ENCODE data around the gene FADS2.

Gene FADS2

GRCh38 chr11:61854206-61854895 is 26.3 kb downstream of the FADS2 start:
- no peak for DNase-seq (ENCODE audit: low read depth in 1 of 2, low spot score in 1 of 2)
- H3K27ac ChIP-seq (replicated peaks) = no peak overlapping the region
- TF ChIP-seq REST (IDR thresholded peaks at IDR 0.05; ENCODE audit: insufficient replicate concordance, low read depth) = no peak
- TF ChIP-seq GABPA (IDR thresholded peaks at IDR 0.05; ENCODE audit: low read depth) = no peak
- TF ChIP-seq POLR2AphosphoS5 (IDR thresholded peaks at IDR 0.05; ENCODE audit: low read depth) = no peak
- no peak for TF ChIP-seq SPI1 (IDR thresholded peaks at IDR 0.05; ENCODE audit: borderline replicate concordance, low read depth)
- no peak for TF ChIP-seq CTCF (IDR thresholded peaks at IDR 0.05; ENCODE audit: insufficient read depth, low read length)
- H3K4me3 ChIP-seq (replicated peaks; ENCODE audit: insufficient read depth, low read length) = no peak overlapping the region
- no peaks in the 10 kb centered on the region for H3K27me3 ChIP-seq (ENCODE audit: insufficient read depth, poor library complexity, severe bottlenecking)

- DNase-seq (ENCODE audit: low read depth in 1 of 2, low spot score in 1 of 2) = no peak
- Histone ChIP-seq H3K27me3 (ENCODE audit: insufficient read depth, poor library complexity, severe bottlenecking) (no peaks in the 10 kb centered on the region), H3K27ac (replicated peaks) (no peak overlapping the region), H3K4me3 (replicated peaks; ENCODE audit: insufficient read depth, low read length) (no peak overlapping the region)
- TF ChIP-seq POLR2AphosphoS5 (IDR thresholded peaks at IDR 0.05; ENCODE audit: low read depth) (no peak), GABPA (IDR thresholded peaks at IDR 0.05; ENCODE audit: low read depth) (no peak), CTCF (IDR thresholded peaks at IDR 0.05; ENCODE audit: insufficient read depth, low read length) (no peak), REST (IDR thresholded peaks at IDR 0.05; ENCODE audit: insufficient replicate concordance, low read depth) (no peak), SPI1 (IDR thresholded peaks at IDR 0.05; ENCODE audit: borderline replicate concordance, low read depth) (no peak)
Observed at GRCh38 chr11:61854966-61855714, 27.0 kb downstream of the FADS2 start.

GRCh38 chr11:61855939-61856680 is 28.0 kb downstream of the FADS2 start:
- Histone ChIP-seq H3K27me3 (ENCODE audit: insufficient read depth, poor library complexity, severe bottlenecking) (no peaks in the 10 kb centered on the region), H3K4me3 (replicated peaks; ENCODE audit: insufficient read depth, low read length) (no peak overlapping the region), H3K27ac (replicated peaks) (no peak overlapping the region)
- peak; percentile 49 for TF ChIP-seq REST (IDR thresholded peaks at IDR 0.05; ENCODE audit: insufficient replicate concordance, low read depth)
- no peak for TF ChIP-seq GABPA (IDR thresholded peaks at IDR 0.05; ENCODE audit: low read depth)
- no peak for TF ChIP-seq POLR2AphosphoS5 (IDR thresholded peaks at IDR 0.05; ENCODE audit: low read depth)
- TF ChIP-seq SPI1 (IDR thresholded peaks at IDR 0.05; ENCODE audit: borderline replicate concordance, low read depth) = no peak
- no peak for TF ChIP-seq CTCF (IDR thresholded peaks at IDR 0.05; ENCODE audit: insufficient read depth, low read length)
- no peak for DNase-seq (ENCODE audit: low read depth in 1 of 2, low spot score in 1 of 2)
